Measurements from ENCODE around the gene BCL2L1.
"Not testable (repeated sequence)": the region's sequence is repeated elsewhere in the genome, so short reads cannot be mapped to it uniquely, and the experiment has no call there.

Gene BCL2L1

DNA sequence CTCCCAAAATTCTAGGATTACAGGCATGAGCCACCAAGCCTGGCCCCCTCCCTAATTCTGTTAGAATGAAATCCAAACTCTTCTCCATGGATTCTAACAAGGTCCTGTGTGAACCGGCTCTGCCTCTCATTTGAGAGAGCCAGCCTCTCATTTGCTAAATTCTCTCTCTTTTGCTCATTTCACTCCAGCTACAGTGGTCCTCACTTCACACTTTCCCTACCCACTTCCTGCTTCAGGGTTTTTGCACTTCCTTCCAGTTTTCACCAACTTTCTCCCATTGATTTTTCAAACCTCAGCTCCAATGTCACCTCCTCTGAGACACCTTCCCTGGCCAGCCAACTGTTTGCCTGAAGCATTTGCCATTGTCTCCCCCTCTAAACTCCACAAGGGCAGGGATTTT, 79.8 kb downstream of the BCL2L1 start:
- no peak for DNase-seq

DNA sequence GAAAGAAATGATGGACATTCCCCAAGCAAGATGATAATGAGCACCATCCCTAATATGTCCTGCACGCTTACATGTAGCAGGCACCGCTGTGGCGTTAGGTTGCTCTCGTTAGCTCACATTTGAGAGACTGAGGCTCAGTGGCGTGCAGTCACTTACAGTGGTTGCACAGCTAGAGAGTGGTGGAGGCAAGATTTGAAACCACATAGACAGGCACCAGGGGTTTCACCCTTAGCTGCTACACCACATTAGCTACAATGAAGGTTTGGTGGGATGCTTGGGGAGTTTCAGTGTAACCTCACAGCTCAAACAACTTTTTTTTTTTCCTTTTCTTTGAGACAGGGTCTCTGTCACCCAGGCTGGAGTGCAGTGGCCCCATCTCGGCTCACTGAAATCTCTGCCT, 81.3 kb downstream of the BCL2L1 start:
- DNase-seq: no peak

GRCh38 chr20:31640259-31640658, 82.4 kb downstream of the BCL2L1 start:
- no peak for DNase-seq

- no peak for DNase-seq
Observed at GRCh38 chr20:31638816-31639215, 83.9 kb downstream of the BCL2L1 start.

GRCh38 chr20:31638317-31638716, 84.4 kb downstream of the BCL2L1 start:
- DNase-seq: no peak

GRCh38 chr20:31637660-31638059, 85.0 kb downstream of the BCL2L1 start, which contains the start of gene COX4I2:
Gene COX4I2, plus strand, starts transcription at chr20:31637912. Its CDS starts 1,106 bp downstream, at chr20:31639018.
- no peak for DNase-seq

GRCh38 chr20:31633339-31633914, 89.2 kb downstream of the BCL2L1 start:
- no peak for DNase-seq

- no peak for DNase-seq
Observed at GRCh38 chr20:31632548-31633338, 89.9 kb downstream of the BCL2L1 start.

DNA sequence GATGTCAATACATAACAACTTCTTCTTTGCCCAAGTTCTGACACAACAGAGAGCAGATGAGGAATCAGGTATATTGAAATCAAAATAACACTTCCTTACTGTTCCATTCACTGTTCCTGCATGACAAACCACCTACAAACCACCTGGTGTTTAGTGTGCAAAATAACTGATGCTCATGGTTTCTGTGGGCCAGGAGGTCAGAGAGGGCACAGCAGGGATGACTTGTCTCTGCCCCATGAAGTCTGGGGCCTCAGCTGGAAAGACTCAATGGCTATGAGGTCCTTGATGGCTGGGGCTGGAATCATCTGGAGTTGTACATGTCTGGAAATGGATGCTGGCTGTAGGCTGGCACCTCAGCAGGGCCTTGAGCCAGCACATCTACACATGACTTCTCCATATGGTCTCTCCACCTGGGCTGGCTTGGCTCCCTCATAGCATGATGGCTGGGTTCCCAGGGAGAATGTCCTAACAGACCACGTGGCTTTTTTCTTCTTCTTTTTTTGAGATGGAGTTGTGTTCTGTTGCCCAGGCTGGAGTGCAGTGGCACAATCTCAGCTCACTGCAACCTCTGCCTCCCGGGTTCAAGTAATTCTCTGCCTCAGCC, 92.4 kb downstream of the BCL2L1 start:
- no peak for DNase-seq

DNA sequence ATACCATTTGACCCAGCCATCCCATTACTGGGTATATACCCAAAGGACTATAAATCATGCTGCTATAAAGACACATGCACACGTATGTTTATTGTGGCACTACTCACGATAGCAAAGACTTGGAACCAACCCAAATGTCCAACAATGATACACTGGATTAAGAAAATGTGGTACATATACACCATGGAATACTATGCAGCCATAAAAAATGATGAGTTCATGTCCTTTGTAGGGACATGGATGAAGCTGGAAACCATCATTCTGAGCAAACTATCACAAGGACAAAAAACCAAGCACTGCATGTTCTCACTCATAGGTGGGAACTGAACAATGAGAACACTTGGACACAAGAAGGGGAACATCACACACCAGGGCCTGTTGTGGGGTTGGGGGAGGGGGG, 94.6 kb downstream of the BCL2L1 start:
- not testable (repeated sequence) for DNase-seq

DNA sequence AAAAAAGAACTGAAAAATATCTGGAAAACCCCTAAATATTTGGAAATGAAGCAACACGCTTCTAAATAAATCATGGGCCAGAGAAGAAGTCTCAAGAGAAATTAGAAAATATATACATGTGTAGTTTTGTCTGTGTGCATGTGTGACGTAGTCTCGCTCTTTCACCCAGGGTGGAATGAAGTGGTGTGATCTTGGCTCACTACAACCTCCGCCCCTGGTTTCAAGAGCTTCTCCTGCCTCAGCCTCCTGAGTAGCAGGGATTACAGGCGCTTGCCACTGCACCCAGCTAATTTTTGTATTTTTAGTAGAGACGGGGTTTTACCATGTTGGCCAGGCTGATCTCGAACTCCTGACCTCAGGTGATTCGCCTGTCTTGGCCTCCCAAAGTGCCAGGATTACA, 96.1 kb downstream of the BCL2L1 start:
- not testable (repeated sequence) for DNase-seq

DNA sequence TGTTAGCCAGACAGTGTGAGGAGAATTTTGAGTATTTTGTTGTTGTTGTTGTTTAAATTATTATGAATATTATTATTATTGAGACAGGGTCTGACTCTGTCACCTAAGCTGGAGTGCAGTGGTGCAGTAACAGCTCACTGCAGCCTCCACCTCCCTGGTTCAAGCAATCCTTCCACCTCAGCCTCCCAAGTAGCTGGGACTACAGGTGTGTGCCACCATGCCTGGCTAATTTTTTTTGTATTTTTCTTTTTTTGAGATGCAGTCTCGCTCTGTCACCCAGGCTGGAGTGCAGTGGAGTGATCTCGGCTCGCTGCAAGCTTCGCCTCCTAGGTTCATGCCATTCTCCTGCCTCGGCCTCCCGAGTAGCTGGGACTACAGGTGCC, 99.6 kb downstream of the BCL2L1 start:
- not testable (repeated sequence) for DNase-seq

- no peak for DNase-seq
Observed at GRCh38 chr20:31620246-31620645, 102.4 kb downstream of the BCL2L1 start.

DNA sequence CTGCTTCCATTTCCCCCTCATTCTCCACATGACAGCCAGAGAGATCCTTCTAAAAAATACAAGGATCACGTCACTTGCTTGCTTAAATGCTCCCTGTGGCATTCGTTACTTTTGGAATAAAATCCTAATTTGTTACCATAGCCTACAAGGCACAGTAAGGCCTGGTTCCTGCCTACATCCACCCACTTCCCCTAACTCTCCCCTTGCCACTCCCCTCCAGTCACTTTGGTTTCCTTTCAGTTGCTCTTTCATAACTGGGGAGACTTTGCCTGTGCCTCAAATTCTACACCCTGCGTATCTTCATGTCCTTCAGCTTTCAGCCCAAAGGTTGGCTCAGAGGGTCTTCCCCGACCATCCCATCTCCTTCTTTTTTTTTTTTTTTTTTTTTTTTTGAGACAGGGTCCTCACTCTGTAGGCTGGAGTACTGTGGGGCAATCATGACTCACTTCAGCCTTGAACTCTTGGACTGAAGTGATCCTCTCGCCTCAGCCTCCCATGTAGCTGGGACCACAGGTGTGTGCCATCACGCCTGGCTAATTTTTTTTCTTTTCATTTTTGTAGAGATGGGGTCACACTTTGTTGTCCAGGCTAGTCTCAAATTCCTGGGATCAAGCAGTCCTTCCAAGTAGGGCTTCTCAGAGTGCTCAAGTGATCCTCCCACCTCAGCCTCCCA, 105.1 kb downstream of the BCL2L1 start:
- DNase-seq: no peak

DNA sequence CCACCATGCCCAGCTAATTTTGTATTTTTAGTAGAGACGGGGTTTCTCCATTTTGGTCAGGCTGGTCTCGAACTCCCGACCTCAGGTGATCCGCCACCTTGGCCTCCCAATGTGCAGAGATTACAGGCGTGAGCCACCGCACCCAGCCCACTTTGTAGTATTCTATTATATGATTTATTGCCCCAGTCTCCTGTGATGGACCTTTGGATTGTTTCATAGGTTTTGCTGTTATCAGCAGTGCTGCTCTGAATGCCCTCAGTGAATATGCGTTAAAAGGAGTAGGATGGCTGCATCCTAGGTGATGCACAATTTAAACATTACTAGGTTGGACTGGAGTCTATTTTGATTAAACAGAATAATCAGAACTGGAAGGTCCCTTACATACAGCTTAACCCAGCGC, 107.3 kb downstream of the BCL2L1 start:
- DNase-seq: no peak

Data from stimulated activated naive CD4-positive, alpha-beta T cell treated with Interleukin-2 at 50 U/mL for 16 hours (primary cell).